Kidney epithelial cell (primary cell): Measurements from ENCODE around the gene REV3L. TPM values are rescaled to one million over a fixed set of nuclear protein-coding genes. Genes with fewer than 3 reads are reported as not detected.

Experiments
- DNase-seq: peaks from one replicate; pipeline ENCODE4 v3.0.0-alpha.2; 2010; ENCODE audit warnings: low read depth
- H3K27me3 ChIP-seq: 2 replicates; pipeline ENCODE4 v1.6.0; 2011; ENCODE audit warnings: low read length; ENCODE audit not compliant: control insufficient read depth, insufficient read depth
- H3K36me3 ChIP-seq: 2 replicates; pipeline ENCODE4 v1.5.1; 2011; ENCODE audit warnings: low read length; ENCODE audit not compliant: control insufficient read depth, insufficient read depth
- H3K4me3 ChIP-seq: 2 replicates; pipeline ENCODE4 v1.5.1; 2011; ENCODE audit warnings: low read depth, mild to moderate bottlenecking, control low read depth, low read length
- total RNA-seq: library from RNA; depleted of rRNA; stranded (reverse); fragments of >200 nt; gene quantifications from 2 replicates; pipeline ENCODE4 v1.2.3, GENCODE V29; 2015
- TF ChIP-seq, protein P1 (sequence below): IDR thresholded peaks from 2 replicates; pipeline ENCODE4 v1.5.1; 2011; ENCODE audit warnings: mild to moderate bottlenecking, moderate library complexity, low read length, control low read depth, inconsistent platforms; ENCODE audit not compliant: insufficient read depth, poor library complexity, severe bottlenecking

REV3L gene
- total RNA-seq, 1 donor from 2014 or later: 35.7 TPM

- H3K36me3 ChIP-seq: no peaks in the 10 kb centered on the region
- TF ChIP-seq, protein P1, sequence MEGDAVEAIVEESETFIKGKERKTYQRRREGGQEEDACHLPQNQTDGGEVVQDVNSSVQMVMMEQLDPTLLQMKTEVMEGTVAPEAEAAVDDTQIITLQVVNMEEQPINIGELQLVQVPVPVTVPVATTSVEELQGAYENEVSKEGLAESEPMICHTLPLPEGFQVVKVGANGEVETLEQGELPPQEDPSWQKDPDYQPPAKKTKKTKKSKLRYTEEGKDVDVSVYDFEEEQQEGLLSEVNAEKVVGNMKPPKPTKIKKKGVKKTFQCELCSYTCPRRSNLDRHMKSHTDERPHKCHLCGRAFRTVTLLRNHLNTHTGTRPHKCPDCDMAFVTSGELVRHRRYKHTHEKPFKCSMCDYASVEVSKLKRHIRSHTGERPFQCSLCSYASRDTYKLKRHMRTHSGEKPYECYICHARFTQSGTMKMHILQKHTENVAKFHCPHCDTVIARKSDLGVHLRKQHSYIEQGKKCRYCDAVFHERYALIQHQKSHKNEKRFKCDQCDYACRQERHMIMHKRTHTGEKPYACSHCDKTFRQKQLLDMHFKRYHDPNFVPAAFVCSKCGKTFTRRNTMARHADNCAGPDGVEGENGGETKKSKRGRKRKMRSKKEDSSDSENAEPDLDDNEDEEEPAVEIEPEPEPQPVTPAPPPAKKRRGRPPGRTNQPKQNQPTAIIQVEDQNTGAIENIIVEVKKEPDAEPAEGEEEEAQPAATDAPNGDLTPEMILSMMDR: no peak
- DNase-seq: no peak
- no peaks in the 10 kb centered on the region for H3K27me3 ChIP-seq
- H3K4me3 ChIP-seq: no peak overlapping the region
Observed at GRCh38 chr6:111437573-111437972, 45.4 kb downstream of the REV3L start.

- Histone ChIP-seq H3K27me3 (no peaks in the 10 kb centered on the region), H3K36me3 (no peaks in the 10 kb centered on the region), H3K4me3 (no peak overlapping the region)
- DNase-seq: no peak
- TF ChIP-seq, protein P1: no peak
Observed at GRCh38 chr6:111432511-111432910, 50.5 kb downstream of the REV3L start.

DNA sequence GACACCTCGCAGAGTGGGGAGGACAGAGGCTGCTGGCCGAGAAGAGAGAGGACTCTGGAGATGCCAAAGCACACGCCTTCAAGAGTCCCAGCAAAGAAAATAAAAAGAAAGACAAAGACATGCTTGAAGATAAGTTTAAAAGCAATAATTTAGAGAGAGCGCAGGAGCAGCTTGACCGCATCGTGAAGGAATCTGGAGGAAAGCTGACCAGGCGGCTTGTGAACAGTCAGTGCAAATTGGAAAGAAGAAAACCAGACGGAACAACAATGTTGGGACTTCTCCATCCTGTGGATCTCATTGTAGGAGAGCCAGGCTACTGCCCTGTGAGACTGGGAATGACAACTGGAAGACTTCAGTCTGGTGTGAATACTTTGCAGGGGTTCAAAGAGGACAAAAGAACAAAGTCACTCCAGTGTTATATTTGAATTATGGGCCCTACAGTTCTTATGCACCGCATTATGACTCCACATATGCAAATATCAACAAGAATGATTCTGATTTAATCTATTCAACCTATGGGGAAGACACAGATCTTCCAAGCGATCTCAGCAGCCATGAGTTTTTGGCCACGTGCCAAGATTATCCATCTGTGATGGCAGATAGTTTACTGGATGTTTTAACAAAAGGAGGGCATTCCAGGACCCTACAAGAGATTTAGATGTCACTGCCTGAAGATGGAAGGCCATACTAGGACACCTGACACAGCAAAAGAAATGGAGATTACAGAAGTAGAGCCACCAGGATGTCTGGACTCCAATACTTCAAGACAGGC lies 52.2 kb downstream of the REV3L start:
- TF ChIP-seq, protein P1: no peak
- Histone ChIP-seq H3K4me3 (no peak overlapping the region), H3K36me3 (no peaks in the 10 kb centered on the region), H3K27me3 (no peaks in the 10 kb centered on the region)
- no peak for DNase-seq

- DNase-seq: no peak
- no peaks in the 10 kb centered on the region for H3K27me3 ChIP-seq
- TF ChIP-seq, protein P1: no peak
- no peaks in the 10 kb centered on the region for H3K36me3 ChIP-seq
- no peak overlapping the region for H3K4me3 ChIP-seq
Observed at GRCh38 chr6:111429571-111429970, 53.4 kb downstream of the REV3L start.

DNA sequence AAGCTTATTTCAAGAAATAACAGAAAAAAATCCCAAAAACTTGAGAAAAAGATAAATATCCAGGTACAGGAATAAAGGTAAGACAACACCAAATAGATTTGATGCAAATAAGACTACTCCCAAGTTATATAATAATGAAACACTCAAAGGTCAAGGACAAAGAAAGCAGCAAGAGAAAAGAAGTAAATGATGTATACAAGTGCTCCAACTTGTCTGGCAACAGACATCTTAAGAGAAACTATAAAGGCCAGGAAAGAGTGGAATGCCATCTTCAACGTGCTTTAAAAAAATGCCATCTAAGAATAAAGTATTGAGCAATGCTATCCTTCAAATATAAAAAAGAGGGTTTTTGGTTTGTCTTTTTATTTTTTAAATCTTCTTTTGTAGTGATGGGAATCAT lies 54.2 kb downstream of the REV3L start:
- no peaks in the 10 kb centered on the region for H3K27me3 ChIP-seq
- no peak for DNase-seq
- H3K4me3 ChIP-seq: no peak overlapping the region
- H3K36me3 ChIP-seq: no peaks in the 10 kb centered on the region
- TF ChIP-seq, protein P1: no peak
